Mesothelial cell of epicardium (in vitro differentiated cells): ENCODE results near the gene INO80. TPM values are rescaled to one million over a fixed set of nuclear protein-coding genes. Genes with fewer than 3 reads are reported as not detected.

Experiments
- DNase-seq, 2 experiments: peaks; one replicate each; pipeline ENCODE4 v3.0.0; 2021; ENCODE audit warnings: low spot score in 2 of 2; ENCODE audit not compliant: unreplicated experiment in 2 of 2
- H3K27ac Mint-ChIP-seq: 2 replicates; pipeline ENCODE4 v1.8.0; 2021; ENCODE audit warnings: mixed read lengths
- H3K27me3 Mint-ChIP-seq: 2 replicates; pipeline ENCODE4 v1.8.0; 2021; ENCODE audit warnings: low read depth, mixed read lengths
- H3K36me3 Mint-ChIP-seq: 2 replicates; pipeline ENCODE4 v1.8.0; 2021; ENCODE audit warnings: mixed read lengths
- H3K4me1 Mint-ChIP-seq: 2 replicates; pipeline ENCODE4 v1.8.0; 2021; ENCODE audit warnings: mixed read lengths
- H3K4me3 Mint-ChIP-seq: 2 replicates; pipeline ENCODE4 v1.8.0; 2021; ENCODE audit warnings: mild to moderate bottlenecking, moderate library complexity, mixed read lengths
- H3K9me3 Mint-ChIP-seq: 2 replicates; pipeline ENCODE4 v1.8.0; 2021; ENCODE audit warnings: mixed read lengths
- CTCF ChIP-seq: fragments of 200-600 bp; sonication (generic); IDR thresholded peaks from one replicate; pipeline ENCODE4 v1.5.0; 2021; ENCODE audit warnings: antibody characterized with exemption; ENCODE audit not compliant: unreplicated experiment
- total RNA-seq: library from RNA; stranded (reverse); gene quantifications from 3 replicates; pipeline ENCODE4 v1.2.1, GENCODE V29; 2021

Gene INO80
- total RNA-seq, 1 donor from 2014 or later = 23.7 TPM

- H3K4me3 Mint-ChIP-seq = no peak overlapping the region
- H3K9me3 Mint-ChIP-seq = no peaks in the 10 kb centered on the region
- DNase-seq = no peak
- H3K27ac Mint-ChIP-seq = peak overlapping the region; percentile 69
- no peaks in the 10 kb centered on the region for H3K27me3 Mint-ChIP-seq
- peaks cover 33% of the 10 kb centered on the region for H3K4me1 Mint-ChIP-seq
- H3K36me3 Mint-ChIP-seq = peaks cover 7% of the 10 kb centered on the region
- no peak for TF ChIP-seq CTCF
These were observed 96.9 kb downstream of the INO80 start for GRCh38 chr15:41019174-41019573.

DNA sequence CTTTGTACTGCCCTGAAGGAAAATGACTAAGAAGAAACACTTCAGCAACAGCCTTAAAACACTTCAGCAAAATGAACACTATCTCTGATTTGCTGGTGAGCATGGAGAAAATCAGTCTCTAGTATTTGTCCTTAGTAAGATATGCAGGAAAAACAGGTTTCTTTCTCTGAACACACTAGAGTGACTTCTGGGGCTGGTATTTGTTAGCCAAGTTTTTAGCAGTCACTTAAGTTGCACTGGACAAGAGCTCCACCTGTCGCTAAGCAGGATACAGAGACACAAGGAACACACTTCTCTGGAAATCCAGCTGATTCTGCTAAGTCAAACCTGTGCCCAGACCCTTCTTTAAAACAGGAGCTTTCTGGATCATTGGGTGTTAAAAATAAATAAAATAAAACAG is 97.5 kb downstream of the INO80 start:
- TF ChIP-seq CTCF = no peak
- Mint-ChIP-seq H3K9me3 (no peaks in the 10 kb centered on the region), H3K36me3 (peaks cover 9% of the 10 kb centered on the region), H3K27me3 (no peaks in the 10 kb centered on the region), H3K27ac (peak overlapping the region; percentile 88), H3K4me1 (peaks cover 29% of the 10 kb centered on the region), H3K4me3 (no peak overlapping the region)
- no peak for DNase-seq

- peak overlapping the region; percentile 75 for H3K27ac Mint-ChIP-seq
These were observed 98.9 kb downstream of the INO80 start for GRCh38 chr15:41017066-41017735.

GRCh38 chr15:41013691-41014414 is 102.2 kb downstream of the INO80 start:
- no peak for DNase-seq
- no peak for TF ChIP-seq CTCF
- Mint-ChIP-seq H3K27me3 (no peaks in the 10 kb centered on the region), H3K36me3 (peaks cover 14% of the 10 kb centered on the region), H3K4me1 (peaks cover 30% of the 10 kb centered on the region), H3K4me3 (no peak overlapping the region), H3K9me3 (no peaks in the 10 kb centered on the region), H3K27ac (peak overlapping the region; percentile 61)

More at GRCh38 chr15:41017066-41017735, 98.9 kb downstream of the INO80 start:
- H3K9me3 Mint-ChIP-seq = no peaks in the 10 kb centered on the region
- peaks cover 20% of the 10 kb centered on the region for H3K4me1 Mint-ChIP-seq
- H3K27me3 Mint-ChIP-seq = no peaks in the 10 kb centered on the region
- DNase-seq = no peak
- no peak for TF ChIP-seq CTCF
- peaks cover 12% of the 10 kb centered on the region for H3K36me3 Mint-ChIP-seq
- H3K4me3 Mint-ChIP-seq = no peak overlapping the region

DNA sequence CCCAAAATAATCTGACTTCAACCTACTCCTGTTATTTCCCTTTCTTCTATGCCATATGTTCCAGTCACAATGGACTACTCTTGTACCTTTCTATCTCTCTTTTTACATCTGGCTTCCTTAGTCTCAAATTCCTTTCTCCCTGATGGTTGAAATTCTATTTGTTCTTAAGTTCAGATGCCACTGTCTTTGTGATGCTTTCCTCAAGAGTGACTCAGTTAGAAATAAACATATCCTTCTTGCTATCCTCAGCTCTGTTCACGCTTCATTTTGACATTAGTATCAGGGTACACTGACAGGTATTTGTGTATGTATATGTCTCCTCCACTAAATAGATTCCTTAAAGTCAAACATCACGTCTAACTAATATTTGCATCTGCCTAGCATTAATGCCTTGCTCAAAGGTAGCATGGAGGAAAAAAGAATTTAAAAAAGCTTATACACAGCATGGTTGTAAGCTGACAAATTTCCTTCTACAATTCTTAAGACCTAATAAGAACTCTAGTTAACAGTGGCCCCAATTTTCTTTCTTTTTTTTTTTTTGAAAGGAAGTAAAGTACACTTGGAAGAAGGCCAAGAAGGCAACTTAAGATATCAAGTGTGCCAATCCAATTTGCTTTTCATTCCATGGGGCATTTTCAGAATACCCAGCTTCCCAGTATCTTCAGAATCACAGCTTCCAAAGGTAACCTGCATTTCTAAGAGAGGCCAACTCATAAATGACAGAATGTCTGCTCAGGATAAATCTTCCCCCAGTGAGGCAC is 104.8 kb downstream of the INO80 start:
- no peak for TF ChIP-seq CTCF
- H3K4me3 Mint-ChIP-seq = no peak overlapping the region
- no peaks in the 10 kb centered on the region for H3K27me3 Mint-ChIP-seq
- H3K9me3 Mint-ChIP-seq = no peaks in the 10 kb centered on the region
- H3K27ac Mint-ChIP-seq = no peak overlapping the region
- peaks cover 12% of the 10 kb centered on the region for H3K4me1 Mint-ChIP-seq
- DNase-seq = no peak
- peaks cover 14% of the 10 kb centered on the region for H3K36me3 Mint-ChIP-seq
